Measurements from ENCODE around the gene HOXD10. TPM values are rescaled to one million over a fixed set of nuclear protein-coding genes. Genes with fewer than 3 reads are reported as not detected.

HOXD10 gene
- total and polyA plus RNA-seq, 9 of the 15 experiments (the other 6 are each of a cell fraction or from before 2014, with no cell fraction given): not detected

DNA sequence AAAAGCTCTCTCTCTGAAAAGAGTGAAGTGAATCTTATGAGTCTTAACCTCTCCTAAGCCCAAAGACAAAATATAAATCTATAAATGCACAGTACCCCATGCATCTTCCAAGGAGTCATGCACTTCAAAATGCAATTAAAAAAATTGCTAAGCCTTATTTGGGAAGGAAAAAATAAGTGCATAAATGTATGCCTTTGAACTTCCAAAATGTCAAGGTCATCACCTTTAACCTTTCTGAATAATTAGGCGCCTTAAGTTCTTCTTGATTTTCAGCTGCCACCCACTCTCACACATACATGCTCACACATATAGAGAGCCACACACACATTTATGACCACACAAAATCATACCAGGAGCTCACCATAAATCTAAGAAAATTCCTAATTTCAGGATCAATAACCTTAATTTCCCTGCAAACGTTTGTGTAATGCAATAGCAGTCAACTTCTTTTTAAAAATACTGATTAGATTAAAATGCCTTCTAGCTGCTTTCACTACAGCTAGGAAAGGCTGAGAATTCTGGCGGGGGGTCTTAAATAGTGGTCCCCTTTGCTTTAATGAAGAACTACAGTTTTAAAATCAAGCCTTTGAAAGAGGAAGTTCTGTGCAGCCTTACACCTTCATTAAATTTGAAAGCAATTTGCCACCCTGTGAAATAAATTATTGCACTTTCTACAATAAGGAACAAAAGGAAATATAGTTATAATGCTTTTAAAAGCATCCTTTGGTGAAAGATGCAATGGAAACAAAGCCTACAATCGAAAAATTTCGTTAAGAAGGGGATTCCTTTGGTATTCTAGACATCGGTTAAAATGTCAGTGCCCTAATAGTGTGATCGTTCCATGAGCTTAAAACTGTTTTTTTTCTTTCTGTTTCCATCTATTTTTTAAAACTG lies 5.9 kb upstream of the HOXD10 start:
- ATAC-seq: no peak
- peaks cover 0 to 9% of the 10 kb centered on the region in 2 experiments; a peak in 1 of 5 replicates for H3K4me1 ChIP-seq (replicated peaks in 1 of 2; ENCODE audit: control insufficient read depth in 2 of 2, insufficient read depth in 2 of 2, low read length in 2 of 2)
- no peak overlapping the region for H3K4me3 ChIP-seq
- H3K27me3 ChIP-seq (ENCODE audit: control insufficient read depth in 2 of 2, insufficient read depth in 2 of 2, low read length in 2 of 2): peaks cover 45 to 46% of the 10 kb centered on the region in 2 experiments
- no peak overlapping the region for H3K4me2 ChIP-seq (ENCODE audit: insufficient read depth, low read length)
- CTCF ChIA-PET (ENCODE audit: low intra/inter-chr PET ratio): interaction anchor here (0.7 kb wide), 1 partner anchor 536 kb away, joined by 3 read pairs; no protein-coding TSS in a partner anchor
- no peak overlapping the region for H3K9ac ChIP-seq (ENCODE audit: insufficient read depth in 1 of 2, low read depth in 2 of 2, low read length in 2 of 2)
- H2AFZ ChIP-seq (ENCODE audit: low read depth, low read length): no peak overlapping the region
- in situ Hi-C loops (cut with MboI): no loop called here
- intact Hi-C loops (cut with micrococcal nuclease): no loop called here
- no peak for FAIRE-seq
- no peaks in the 10 kb centered on the region for H3K9me1 ChIP-seq (ENCODE audit: control insufficient read depth, insufficient read depth, low read length)
- H3K79me2 ChIP-seq (ENCODE audit: control insufficient read depth, insufficient read depth, low read length): no peaks in the 10 kb centered on the region
- no peaks in the 10 kb centered on the region for H3K36me3 ChIP-seq (ENCODE audit: control insufficient read depth, insufficient read depth, low read length)
- H3K27ac ChIP-seq (ENCODE audit: extremely low read depth, low read depth, low read length): no peak overlapping the region
- TF ChIP-seq, protein P1, sequence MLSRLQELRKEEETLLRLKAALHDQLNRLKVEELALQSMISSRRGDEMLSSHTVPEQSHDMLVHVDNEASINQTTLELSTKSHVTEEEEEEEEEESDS (CRISPR knock-in tag; IDR thresholded peaks at IDR 0.05): no peak
- TF ChIP-seq CBX8 (IDR thresholded peaks at IDR 0.05; ENCODE audit: borderline replicate concordance, extremely low read depth, low read depth, low read length, poor library complexity, severe bottlenecking) (peak; percentile 95), DIDO1 (tag; IDR thresholded peaks at IDR 0.05; ENCODE audit: low read depth) (no peak)
- POLR2A ChIA-PET: interaction anchor here (0.7 kb wide), 1 partner anchor 75 kb away, joined by 3 read pairs; no protein-coding TSS in a partner anchor
- no peaks in the 10 kb centered on the region for H4K20me1 ChIP-seq (replicated peaks; ENCODE audit: control insufficient read depth, insufficient read depth, low read length)
- no TSS peak for BruUV-seq (replicated peaks)
- no peaks in the 10 kb centered on the region for H3K9me3 ChIP-seq (replicated peaks; ENCODE audit: control insufficient read depth, insufficient read depth, low read depth, low read length)
- WGBS (ENCODE audit: insufficient coverage, low coverage, missing lambda C conversion rate): 21% methylated on average over 7 of the region's 7 CpGs
- DNase-seq (ENCODE audit: extremely low read depth in 1 of 4, low spot score in 3 of 4): no peak
